NT2/D1 (cell line): ENCODE results near the gene EEF1G.

Experiments used
- DNase-seq: peaks from one replicate; pipeline ENCODE4 v3.0.0-alpha.2; 2011; ENCODE audit warnings: low read depth, low spot score
- H3K27me3 ChIP-seq: 2 replicates; pipeline ENCODE4 v1.6.0; 2011; ENCODE audit warnings: mild to moderate bottlenecking; ENCODE audit not compliant: insufficient read length, insufficient read depth
- H3K36me3 ChIP-seq: 2 replicates; pipeline ENCODE4 v1.6.1; 2011; ENCODE audit warnings: mild to moderate bottlenecking, low read length, mixed read lengths; ENCODE audit not compliant: insufficient read depth, insufficient read length
- H3K4me1 ChIP-seq: 2 replicates; pipeline ENCODE4 v1.5.1; 2011; ENCODE audit not compliant: insufficient read depth, insufficient read length
- H3K4me3 ChIP-seq: 2 replicates; pipeline ENCODE4 v1.5.1; 2011; ENCODE audit warnings: low read depth; ENCODE audit not compliant: insufficient read length
- H3K9ac ChIP-seq: 2 replicates; pipeline ENCODE4 v1.6.0; 2011; ENCODE audit warnings: low read depth; ENCODE audit not compliant: insufficient read length
- H3K9me3 ChIP-seq: 2 replicates; pipeline ENCODE4 v1.5.1; 2011; ENCODE audit warnings: mild to moderate bottlenecking, low read length; ENCODE audit not compliant: insufficient read depth
- SUZ12 ChIP-seq: IDR thresholded peaks from 2 replicates; pipeline ENCODE4 v1.6.1; 2011; ENCODE audit not compliant: insufficient read length, insufficient read depth; ENCODE audit errors: extremely low read depth
- YY1 ChIP-seq: IDR thresholded peaks from 2 replicates; pipeline ENCODE4 v1.6.1; 2011; ENCODE audit not compliant: insufficient read length, insufficient read depth
- ZNF274 ChIP-seq: IDR thresholded peaks from 2 replicates; pipeline ENCODE4 v1.6.1; 2011; ENCODE audit warnings: mild to moderate bottlenecking, low read depth, low read length

EEF1G gene

GRCh38 chr11:62512961-62513360 is 60.7 kb downstream of the EEF1G start:
- TF ChIP-seq SUZ12, result no peak
- TF ChIP-seq ZNF274, result no peak
- no peak for TF ChIP-seq YY1
- no peak overlapping the region for H3K9ac ChIP-seq
- no peaks in the 10 kb centered on the region for H3K27me3 ChIP-seq
- DNase-seq, result no peak
- no peak overlapping the region for H3K4me3 ChIP-seq
- H3K9me3 ChIP-seq, result no peaks in the 10 kb centered on the region
- peaks cover 36% of the 10 kb centered on the region for H3K36me3 ChIP-seq
- H3K4me1 ChIP-seq, result peaks cover 4% of the 10 kb centered on the region
